ENCODE data around the gene SLC16A11.
A peak's percentile ranks its signal among the peaks of the same experiment; 100 is the strongest.
"Not testable (repeated sequence)": the region's sequence is repeated elsewhere in the genome, so short reads cannot be mapped to it uniquely, and the experiment has no call there.

SLC16A11 gene

DNA sequence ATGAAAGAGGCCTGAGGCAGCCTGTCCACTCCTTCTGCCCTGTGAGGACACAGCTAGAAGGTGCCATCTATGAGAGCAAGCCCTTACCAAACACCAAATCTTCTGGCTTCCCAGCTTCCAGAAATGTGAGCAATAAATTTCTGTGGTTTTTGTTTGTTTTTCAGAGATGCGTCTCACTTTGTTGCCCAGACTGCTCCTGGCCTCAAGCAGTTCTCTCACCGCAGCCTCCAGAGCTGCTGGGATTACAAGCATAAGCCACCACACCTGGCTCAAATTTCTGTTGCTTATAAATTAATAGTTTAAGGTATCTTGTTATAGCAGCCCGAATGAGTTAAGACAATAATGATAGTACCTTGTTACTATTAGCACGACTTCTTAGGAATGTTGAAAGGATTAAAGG is 12.5 kb upstream of the SLC16A11 start:
- TF ChIP-seq, protein P1, sequence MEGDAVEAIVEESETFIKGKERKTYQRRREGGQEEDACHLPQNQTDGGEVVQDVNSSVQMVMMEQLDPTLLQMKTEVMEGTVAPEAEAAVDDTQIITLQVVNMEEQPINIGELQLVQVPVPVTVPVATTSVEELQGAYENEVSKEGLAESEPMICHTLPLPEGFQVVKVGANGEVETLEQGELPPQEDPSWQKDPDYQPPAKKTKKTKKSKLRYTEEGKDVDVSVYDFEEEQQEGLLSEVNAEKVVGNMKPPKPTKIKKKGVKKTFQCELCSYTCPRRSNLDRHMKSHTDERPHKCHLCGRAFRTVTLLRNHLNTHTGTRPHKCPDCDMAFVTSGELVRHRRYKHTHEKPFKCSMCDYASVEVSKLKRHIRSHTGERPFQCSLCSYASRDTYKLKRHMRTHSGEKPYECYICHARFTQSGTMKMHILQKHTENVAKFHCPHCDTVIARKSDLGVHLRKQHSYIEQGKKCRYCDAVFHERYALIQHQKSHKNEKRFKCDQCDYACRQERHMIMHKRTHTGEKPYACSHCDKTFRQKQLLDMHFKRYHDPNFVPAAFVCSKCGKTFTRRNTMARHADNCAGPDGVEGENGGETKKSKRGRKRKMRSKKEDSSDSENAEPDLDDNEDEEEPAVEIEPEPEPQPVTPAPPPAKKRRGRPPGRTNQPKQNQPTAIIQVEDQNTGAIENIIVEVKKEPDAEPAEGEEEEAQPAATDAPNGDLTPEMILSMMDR (IDR thresholded peaks at IDR 0.05; ENCODE audit: insufficient read depth, low read depth, low read length, missing control alignments): no peak
- no peak overlapping the region for H3K4me3 ChIP-seq (ENCODE audit: low read depth, low read length)
- no peak for DNase-seq (ENCODE audit: low read depth)

DNA sequence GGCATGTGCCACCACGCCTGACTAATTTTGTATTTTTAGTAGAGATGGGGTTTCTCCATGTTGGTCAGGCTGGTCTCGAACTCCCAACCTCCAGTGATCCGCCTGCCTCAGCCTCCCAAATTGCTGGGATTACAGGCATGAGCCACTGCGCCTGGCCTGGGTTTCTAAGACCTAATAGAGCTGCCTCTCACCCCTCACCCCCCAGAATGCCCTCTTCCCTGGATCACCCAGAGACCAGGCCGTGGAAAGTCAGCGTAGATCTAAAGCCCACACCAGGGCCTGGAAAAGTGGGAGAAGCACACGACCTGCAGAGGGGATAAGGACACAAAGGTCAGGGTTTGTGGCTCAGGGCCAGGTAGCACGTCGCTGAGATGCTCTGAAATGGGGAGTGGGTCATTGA is 6.7 kb upstream of the SLC16A11 start:
- H3K4me3 ChIP-seq (ENCODE audit: low read depth, low read length); DNase-seq (ENCODE audit: low read depth): not testable (repeated sequence)

DNA sequence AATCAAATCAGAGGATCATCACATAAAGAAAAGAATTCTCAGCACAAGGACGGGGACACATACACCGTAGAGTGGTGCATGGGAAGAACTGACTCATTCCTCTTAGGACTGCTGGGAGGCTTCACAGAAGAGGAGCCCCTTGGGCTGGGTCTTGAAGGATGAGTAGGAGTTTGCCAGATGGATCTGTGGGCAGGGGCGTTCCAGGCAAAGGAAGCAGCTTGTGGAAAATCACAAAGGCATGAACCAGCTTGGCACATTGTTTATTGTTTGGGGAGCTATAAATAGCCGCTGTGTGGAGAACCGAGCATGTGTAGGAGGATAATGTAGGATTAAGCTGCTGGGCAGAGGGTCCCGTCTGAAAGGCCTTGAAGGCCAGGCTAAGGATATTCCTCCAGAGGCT is 5.1 kb upstream of the SLC16A11 start:
- no peak overlapping the region for H3K4me3 ChIP-seq (ENCODE audit: low read depth, low read length)
- no peak for DNase-seq (ENCODE audit: low read depth)
- TF ChIP-seq, protein P1 (IDR thresholded peaks at IDR 0.05; ENCODE audit: insufficient read depth, low read depth, low read length, missing control alignments): no peak

DNA sequence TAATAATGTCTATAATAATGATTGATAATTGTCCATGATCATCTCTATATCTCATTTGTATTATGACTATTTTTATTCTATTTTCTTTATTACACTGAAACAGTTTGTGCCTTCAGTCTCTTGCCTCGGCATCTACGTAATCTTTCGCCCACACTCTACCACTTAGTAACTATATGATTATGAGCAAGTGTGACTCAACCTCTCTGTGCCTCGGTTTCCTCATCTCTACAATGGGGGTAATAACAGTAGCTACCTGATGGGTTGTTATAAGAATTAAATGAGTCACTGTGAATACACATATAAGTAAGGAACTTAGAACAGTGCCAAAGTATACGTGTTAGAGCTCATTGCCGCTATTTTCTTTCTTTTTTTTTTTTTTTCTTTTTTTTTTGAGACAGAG is 3.7 kb upstream of the SLC16A11 start:
- TF ChIP-seq, protein P1 (IDR thresholded peaks at IDR 0.05; ENCODE audit: insufficient read depth, low read depth, low read length, missing control alignments): no peak

DNA sequence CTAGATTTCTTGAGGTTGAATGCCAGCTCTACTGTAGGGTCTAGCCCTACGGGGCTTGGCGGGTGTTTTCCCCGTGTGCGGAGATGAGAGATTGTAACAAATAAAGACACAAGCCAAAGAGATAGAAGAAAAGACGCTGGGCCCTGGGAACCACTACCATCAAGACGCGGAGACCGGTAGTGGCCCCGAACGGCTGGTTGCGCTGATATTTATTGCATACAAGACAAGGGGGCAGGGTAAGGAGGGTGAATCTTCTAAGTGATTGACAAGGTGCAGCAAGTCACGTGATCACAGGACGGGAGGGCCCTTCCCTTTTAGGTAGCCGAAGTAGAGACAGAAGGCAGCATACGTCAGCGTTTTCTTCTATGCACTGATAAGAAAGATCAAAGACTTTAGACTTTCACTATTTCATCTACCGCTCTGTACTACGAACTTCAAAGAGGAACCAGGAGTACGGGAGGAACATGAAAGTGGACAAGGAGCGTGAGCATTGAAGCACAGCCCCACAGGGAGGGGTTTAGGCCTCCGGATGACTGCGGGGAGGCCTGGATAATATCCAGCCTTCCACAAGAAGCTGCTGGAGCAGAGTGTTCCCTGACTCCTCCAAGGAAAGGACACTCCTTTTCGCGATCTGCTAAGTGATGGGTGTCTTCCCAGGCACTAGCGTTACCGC is 3.0 kb upstream of the SLC16A11 start:
- H3K4me3 ChIP-seq (ENCODE audit: low read depth, low read length): peak overlapping the region; percentile 57
- peak; percentile 89 for DNase-seq (ENCODE audit: low read depth)

More for the DNA sequence above, 3.7 kb upstream of the SLC16A11 start:
- no peak for DNase-seq (ENCODE audit: low read depth)
- no peak overlapping the region for H3K4me3 ChIP-seq (ENCODE audit: low read depth, low read length)

DNA sequence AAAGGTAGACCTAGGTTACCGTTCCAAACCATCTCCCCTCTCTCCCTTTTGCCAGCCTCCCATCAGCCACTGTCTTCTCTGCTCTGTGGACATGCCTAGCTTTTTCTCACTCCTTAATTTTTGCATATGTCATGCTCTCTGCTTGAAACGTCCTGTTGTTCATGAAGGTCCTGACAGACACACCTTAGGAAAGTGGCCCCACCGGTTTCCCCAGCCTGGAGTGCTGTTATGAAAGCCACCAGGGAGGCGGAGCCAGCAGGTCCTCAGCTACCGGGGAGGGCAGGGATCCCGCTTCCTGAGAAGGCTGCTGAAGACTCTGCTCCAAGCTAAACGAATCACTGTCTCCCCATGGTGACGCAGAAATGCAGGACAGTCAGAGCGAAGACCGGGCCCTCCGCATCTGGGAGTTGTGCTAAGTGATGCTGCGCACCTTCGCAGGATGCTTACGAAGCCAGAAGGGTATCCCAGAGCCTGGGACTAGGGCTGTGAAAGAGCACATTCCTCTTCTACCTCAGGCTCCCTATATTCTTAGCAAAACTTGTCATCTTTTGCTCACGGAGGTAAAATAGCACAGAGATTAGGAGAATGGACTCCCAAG is 2.3 kb upstream of the SLC16A11 start:
- no peak for DNase-seq (ENCODE audit: low read depth)
- TF ChIP-seq, protein P1 (IDR thresholded peaks at IDR 0.05; ENCODE audit: insufficient read depth, low read depth, low read length, missing control alignments): no peak
- H3K4me3 ChIP-seq (ENCODE audit: low read depth, low read length): peak overlapping the region; percentile 57

DNA sequence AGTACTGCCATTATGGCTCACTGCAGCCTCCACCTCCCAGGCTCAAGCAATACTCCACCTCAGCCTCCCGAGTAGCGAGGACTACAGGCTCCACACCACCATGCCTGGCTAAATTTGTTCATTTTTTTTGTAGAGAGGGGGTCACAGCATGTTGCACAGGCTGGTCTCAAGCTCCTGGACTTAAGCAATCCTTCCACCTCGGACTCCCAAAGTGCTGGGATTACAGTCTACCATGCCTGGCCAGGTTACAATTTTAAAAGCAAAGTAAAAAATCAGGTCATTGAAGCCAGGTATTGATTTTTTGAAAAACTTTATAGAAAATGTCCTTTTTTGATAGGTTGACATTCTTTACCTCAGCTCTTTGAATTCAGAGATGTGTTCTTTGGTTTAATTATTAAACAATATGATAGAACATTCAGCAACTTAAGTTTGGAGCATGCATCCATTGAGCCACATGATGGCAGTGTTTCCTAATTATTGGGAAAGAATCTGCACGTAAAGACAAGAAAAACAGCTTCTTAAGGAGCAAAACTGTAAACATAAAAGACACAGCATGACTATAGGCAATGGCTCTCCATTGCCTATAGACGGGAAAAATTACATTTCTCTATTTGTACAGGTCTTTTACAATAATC is 1.7 kb upstream of the SLC16A11 start:
- H3K4me3 ChIP-seq (ENCODE audit: low read depth, low read length): peak overlapping the region; percentile 57
- peak; percentile 82 for DNase-seq (ENCODE audit: low read depth)
- TF ChIP-seq, protein P1 (IDR thresholded peaks at IDR 0.05; ENCODE audit: insufficient read depth, low read depth, low read length, missing control alignments): peak; percentile 59

DNA sequence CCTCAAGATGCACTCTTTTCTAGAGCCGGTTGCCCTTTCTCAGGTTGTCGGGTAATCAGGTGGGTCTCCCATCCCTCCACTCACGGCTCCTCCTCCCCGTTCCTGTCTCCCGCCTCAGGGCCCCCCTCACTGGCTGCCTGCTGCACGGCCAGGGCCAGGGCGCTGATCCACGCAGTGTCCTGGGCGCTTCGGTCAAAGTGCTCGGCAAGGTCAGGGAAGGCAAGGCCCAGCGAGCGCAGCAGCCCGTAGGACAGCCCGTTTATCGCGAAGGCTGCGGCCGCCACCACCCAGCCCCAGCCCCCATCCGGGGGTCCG is 753 bp downstream of the SLC16A11 start:
- H3K4me3 ChIP-seq (ENCODE audit: low read depth, low read length): no peak overlapping the region
- TF ChIP-seq, protein P1 (IDR thresholded peaks at IDR 0.05; ENCODE audit: insufficient read depth, low read depth, low read length, missing control alignments): no peak
- no peak for DNase-seq (ENCODE audit: low read depth)
